Hepatocyte (in vitro differentiated cells): ENCODE measurements around the gene KRTAP10-8.

ENCODE experiments used
- CTCF ChIP-seq: fragments of 200-600 bp; sonication (generic); IDR thresholded peaks from 2 replicates; pipeline ENCODE4 v1.5.1; 2016; ENCODE audit warnings: antibody characterized with exemption, mild to moderate bottlenecking; ENCODE audit not compliant: poor library complexity
- EZH2 ChIP-seq: fragments of 200-600 bp; sonication (generic); IDR thresholded peaks from 2 replicates; pipeline ENCODE4 v1.6.1; 2016; ENCODE audit warnings: antibody characterized with exemption, mild to moderate bottlenecking, borderline replicate concordance

DNA sequence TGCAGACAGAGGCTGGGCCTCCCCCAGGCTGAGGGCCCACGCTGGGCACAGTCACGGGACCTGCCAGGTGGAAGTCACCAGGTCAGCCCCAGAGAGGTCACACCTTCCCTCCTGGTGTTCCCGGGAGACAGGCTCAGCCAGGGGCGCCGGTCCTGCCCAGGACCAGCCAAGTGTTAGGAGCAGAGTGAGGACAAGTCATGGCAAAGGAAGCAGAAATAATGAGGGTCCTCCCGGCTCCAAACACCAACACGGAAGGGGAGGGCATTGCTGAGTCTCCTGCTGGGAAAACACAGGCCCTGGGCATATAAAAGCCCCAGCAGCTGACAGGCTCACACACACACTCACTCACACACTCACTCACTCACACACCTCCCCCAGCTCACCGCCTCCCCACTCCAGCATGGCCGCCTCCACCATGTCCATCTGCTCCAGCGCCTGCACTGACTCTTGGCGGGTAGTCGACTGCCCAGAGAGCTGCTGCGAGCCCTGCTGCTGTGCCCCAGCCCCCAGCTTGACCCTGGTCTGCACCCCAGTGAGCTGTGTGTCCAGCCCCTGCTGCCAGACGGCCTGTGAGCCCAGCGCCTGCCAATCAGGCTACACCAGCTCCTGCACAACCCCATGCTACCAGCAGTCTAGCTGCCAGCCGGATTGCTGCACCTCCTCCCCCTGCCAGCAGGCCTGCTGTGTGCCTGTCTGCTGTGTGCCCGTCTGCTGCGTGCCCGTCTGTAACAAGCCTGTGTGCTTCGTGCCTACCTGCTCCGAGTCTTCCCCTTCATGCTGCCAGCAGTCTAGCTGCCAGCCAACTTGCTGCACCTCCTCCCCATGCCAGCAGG lies 25.4 kb downstream of the KRTAP10-8 start, which contains the start of gene KRTAP10-10:
- TF ChIP-seq EZH2 = no peak
- TF ChIP-seq CTCF = no peak
